ENCODE measurements around the gene ORM2. TPM values are rescaled to one million over a fixed set of nuclear protein-coding genes. Genes with fewer than 3 reads are reported as not detected.

The ORM2 gene
- total RNA-seq, 2 donors from 2014 or later: not detected

DNA sequence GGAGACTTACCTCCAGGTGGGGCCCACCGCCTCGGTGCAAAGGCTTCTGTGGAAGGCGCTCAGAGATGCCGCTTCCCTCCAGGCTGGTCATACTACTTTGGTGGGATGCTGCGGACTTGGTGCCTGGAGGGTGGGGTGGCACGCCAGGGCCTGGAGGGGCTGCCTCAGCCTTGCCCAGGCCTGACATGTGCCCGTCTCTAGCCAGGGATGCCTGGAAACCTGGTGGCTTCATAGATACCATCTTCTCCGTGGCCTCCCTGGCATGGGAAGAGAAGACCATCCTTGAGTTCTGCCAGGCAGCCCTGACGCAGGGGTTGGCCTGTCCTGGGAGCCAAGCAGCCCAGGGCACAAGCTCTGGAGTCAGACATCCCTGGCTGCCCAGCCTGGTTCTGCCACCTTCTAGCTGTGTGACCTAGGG is 28.3 kb downstream of the ORM2 start:
- intact Hi-C loops (cut with DNase I): no loop called here
- H3K4me3 ChIP-seq: no peak overlapping the region
- peaks cover 0 to 25% of the 10 kb centered on the region in 2 donors for H3K36me3 ChIP-seq (replicated peaks in 1 of 2; ENCODE audit: insufficient read depth in 1 of 2, low read depth in 2 of 2)
- H3K27ac ChIP-seq: no peak overlapping the region
- no peak for TF ChIP-seq POLR2A (IDR thresholded peaks at IDR 0.05)
- TF ChIP-seq, protein P1, sequence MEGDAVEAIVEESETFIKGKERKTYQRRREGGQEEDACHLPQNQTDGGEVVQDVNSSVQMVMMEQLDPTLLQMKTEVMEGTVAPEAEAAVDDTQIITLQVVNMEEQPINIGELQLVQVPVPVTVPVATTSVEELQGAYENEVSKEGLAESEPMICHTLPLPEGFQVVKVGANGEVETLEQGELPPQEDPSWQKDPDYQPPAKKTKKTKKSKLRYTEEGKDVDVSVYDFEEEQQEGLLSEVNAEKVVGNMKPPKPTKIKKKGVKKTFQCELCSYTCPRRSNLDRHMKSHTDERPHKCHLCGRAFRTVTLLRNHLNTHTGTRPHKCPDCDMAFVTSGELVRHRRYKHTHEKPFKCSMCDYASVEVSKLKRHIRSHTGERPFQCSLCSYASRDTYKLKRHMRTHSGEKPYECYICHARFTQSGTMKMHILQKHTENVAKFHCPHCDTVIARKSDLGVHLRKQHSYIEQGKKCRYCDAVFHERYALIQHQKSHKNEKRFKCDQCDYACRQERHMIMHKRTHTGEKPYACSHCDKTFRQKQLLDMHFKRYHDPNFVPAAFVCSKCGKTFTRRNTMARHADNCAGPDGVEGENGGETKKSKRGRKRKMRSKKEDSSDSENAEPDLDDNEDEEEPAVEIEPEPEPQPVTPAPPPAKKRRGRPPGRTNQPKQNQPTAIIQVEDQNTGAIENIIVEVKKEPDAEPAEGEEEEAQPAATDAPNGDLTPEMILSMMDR (IDR thresholded peaks at IDR 0.05): no peak
- ATAC-seq (no peak), DNase-seq (no peak)
- H3K4me1 ChIP-seq: no peaks in the 10 kb centered on the region
- H3K9me3 ChIP-seq: no peaks in the 10 kb centered on the region
- H3K27me3 ChIP-seq: no peaks in the 10 kb centered on the region
- 82 to 96% methylated on average over 4 to 9 of the region's 9 CpGs for WGBS, 2 donors

DNA sequence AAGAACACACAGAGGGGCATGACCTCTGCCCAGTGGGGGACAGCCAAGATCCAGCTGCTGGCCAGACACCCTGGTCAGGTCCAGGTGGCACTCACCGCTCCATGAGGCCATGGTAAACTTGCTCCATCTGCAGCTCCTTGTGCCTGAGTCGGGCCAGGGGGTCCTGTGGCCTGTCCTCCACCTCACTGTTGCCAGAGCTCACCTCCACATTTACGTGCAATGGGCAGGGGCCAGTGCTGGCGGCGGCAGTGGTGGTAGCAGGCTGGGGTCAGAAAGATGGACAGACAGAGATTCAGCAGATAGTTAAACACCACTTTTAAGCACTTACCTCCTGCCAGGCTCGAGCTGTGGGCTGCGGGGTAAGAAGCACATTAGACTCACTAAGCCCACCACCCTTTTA is 30.1 kb downstream of the ORM2 start:
- Histone ChIP-seq H3K4me1 (no peaks in the 10 kb centered on the region), H3K27me3 (no peaks in the 10 kb centered on the region), H3K4me3 (no peak overlapping the region), H3K9me3 (no peaks in the 10 kb centered on the region), H3K27ac (no peak overlapping the region), H3K36me3 (replicated peaks in 1 of 2; ENCODE audit: insufficient read depth in 1 of 2, low read depth in 2 of 2) (peaks cover 0 to 25% of the 10 kb centered on the region in 2 donors)
- TF ChIP-seq, protein P1 (IDR thresholded peaks at IDR 0.05): no peak
- TF ChIP-seq POLR2A (IDR thresholded peaks at IDR 0.05): no peak
- WGBS, 2 donors: 86 to 90% methylated on average over 5 to 7 of the region's 7 CpGs
- DNase-seq: no peak
- intact Hi-C loops (cut with DNase I): no loop called here
- no peak for ATAC-seq

DNA sequence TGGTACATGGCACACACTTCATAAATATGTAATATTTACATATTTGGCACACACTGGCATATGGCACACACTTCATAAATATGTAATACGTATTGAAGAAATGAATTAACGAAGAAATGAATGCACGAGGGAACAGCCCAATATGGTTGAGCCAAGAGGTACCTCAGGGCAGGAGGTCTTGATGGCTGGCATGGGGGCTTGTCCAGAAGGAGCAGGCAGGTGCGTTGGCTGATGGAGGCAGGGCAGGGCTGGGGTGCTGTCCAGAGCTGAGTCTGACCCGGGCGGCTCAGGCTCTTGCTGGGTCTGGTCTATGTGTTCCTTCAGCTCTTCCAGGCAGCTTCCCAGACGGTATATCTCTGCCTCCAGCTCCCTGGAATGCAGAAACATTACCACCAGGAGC is 31.9 kb downstream of the ORM2 start:
- intact Hi-C loops (cut with DNase I): no loop called here
- WGBS, 2 donors: 84 to 87% methylated on average over 6 to 7 of the region's 7 CpGs
- TF ChIP-seq POLR2A (IDR thresholded peaks at IDR 0.05): no peak
- TF ChIP-seq, protein P1 (IDR thresholded peaks at IDR 0.05): no peak
- DNase-seq: no peak
- Histone ChIP-seq H3K27ac (no peak overlapping the region), H3K36me3 (replicated peaks in 1 of 2; ENCODE audit: insufficient read depth in 1 of 2, low read depth in 2 of 2) (peaks cover 0 to 21% of the 10 kb centered on the region in 2 donors), H3K9me3 (no peaks in the 10 kb centered on the region), H3K4me1 (no peaks in the 10 kb centered on the region), H3K27me3 (no peaks in the 10 kb centered on the region), H3K4me3 (no peak overlapping the region)
- ATAC-seq: no peak

DNA sequence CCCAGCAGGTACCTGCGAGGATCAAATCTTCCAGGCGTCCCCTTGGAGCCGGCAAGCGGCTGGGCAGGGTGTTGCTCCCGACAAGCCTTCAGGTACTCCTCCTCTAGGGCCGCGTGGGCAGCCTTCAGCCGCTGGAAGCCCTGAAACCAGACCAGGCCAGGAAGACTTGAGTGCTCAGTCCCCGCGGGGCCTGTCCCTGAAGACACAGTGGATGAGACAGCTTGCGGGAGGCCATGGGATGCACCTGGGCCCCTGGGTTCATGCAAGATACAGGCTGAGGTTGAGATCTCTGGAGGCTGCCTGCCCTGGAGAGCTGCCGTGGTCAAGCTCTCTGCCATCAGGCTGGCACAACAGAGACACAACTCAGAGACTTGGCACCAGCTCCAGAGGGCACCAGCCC is 32.7 kb downstream of the ORM2 start:
- WGBS, 2 donors: 80 to 85% methylated on average over 8 to 12 of the region's 12 CpGs
- Histone ChIP-seq H3K27ac (no peak overlapping the region), H3K36me3 (replicated peaks in 1 of 2; ENCODE audit: insufficient read depth in 1 of 2, low read depth in 2 of 2) (peaks cover 0 to 22% of the 10 kb centered on the region in 2 donors), H3K4me3 (no peak overlapping the region), H3K4me1 (no peaks in the 10 kb centered on the region), H3K27me3 (no peaks in the 10 kb centered on the region), H3K9me3 (no peaks in the 10 kb centered on the region)
- ATAC-seq (no peak), DNase-seq (no peak)
- intact Hi-C loops (cut with DNase I): no loop called here
- TF ChIP-seq, protein P1 (IDR thresholded peaks at IDR 0.05): no peak
- TF ChIP-seq POLR2A (IDR thresholded peaks at IDR 0.05): no peak

DNA sequence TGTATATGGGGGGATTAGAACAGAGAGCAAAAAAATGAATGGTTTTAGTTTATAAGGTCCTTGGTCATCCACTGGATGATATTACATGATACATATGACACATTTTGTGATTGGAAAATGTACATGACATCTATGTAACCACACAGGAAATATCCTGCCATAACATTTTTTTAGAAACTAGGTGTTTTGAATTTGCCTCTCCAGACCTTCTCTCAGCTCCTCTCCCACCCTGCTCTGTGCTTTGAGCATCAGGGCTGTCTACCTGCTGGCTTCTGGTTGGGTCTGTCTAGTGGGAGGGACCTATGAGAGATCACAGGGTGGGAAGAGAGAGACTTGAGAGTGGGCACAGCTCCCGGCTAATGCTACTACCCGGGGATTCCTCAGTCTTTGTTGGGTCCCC is 33.8 kb downstream of the ORM2 start:
- Histone ChIP-seq H3K4me3 (no peak overlapping the region), H3K27me3 (no peaks in the 10 kb centered on the region), H3K27ac (no peak overlapping the region), H3K9me3 (no peaks in the 10 kb centered on the region), H3K4me1 (no peaks in the 10 kb centered on the region), H3K36me3 (replicated peaks in 1 of 2; ENCODE audit: insufficient read depth in 1 of 2, low read depth in 2 of 2) (peaks cover 0 to 22% of the 10 kb centered on the region in 2 donors)
- no peak for ATAC-seq
- WGBS, 2 donors: 35 to 50% methylated on average over 2 of the region's 2 CpGs
- no peak for TF ChIP-seq POLR2A (IDR thresholded peaks at IDR 0.05)
- TF ChIP-seq, protein P1 (IDR thresholded peaks at IDR 0.05): no peak
- intact Hi-C loops (cut with DNase I): no loop called here
- DNase-seq: no peak
